MM.1S (cell line): ENCODE results near the gene FAM149B1.

ENCODE experiments used
- DNase-seq: peaks from one replicate; pipeline ENCODE4 v3.0.0-alpha.2; 2015
- H2AFZ ChIP-seq: fragments of 300-600 bp; sonication (generic); 2 replicates; pipeline ENCODE4 v1.6.0; 2016; ENCODE audit warnings: antibody characterized with exemption, low read length
- H3F3A ChIP-seq: fragments of 300-600 bp; sonication (generic); 2 replicates; pipeline ENCODE4 v1.6.1; 2016; ENCODE audit warnings: mild to moderate bottlenecking, antibody characterized with exemption, low read length, moderate library complexity, mixed read lengths; ENCODE audit not compliant: insufficient read depth
- H3K27ac ChIP-seq: fragments of 300-600 bp; sonication (generic); 2 replicates; pipeline ENCODE4 v1.5.1; 2016; ENCODE audit warnings: mild to moderate bottlenecking, low read length
- H3K27me3 ChIP-seq: fragments of 300-600 bp; sonication (generic); replicated peaks from 2 replicates; pipeline ENCODE4 v1.6.0; 2016; ENCODE audit warnings: low read length; ENCODE audit not compliant: insufficient read depth
- H3K36me3 ChIP-seq: fragments of 300-600 bp; sonication (generic); replicated peaks from 2 replicates; pipeline ENCODE4 v1.6.1; 2016; ENCODE audit warnings: mild to moderate bottlenecking, low read length, mixed read lengths; ENCODE audit not compliant: insufficient read depth
- H3K4me1 ChIP-seq: fragments of 300-600 bp; sonication (generic); 2 replicates; pipeline ENCODE4 v1.6.1; 2016; ENCODE audit warnings: low read length, mixed read lengths
- H3K4me2 ChIP-seq: fragments of 300-600 bp; sonication (generic); 2 replicates; pipeline ENCODE4 v1.6.0; 2016; ENCODE audit warnings: low read depth, low read length
- H3K4me3 ChIP-seq: fragments of 300-600 bp; sonication (generic); 2 replicates; pipeline ENCODE4 v1.5.1; 2016; ENCODE audit warnings: low read length, mixed read lengths
- H3K79me2 ChIP-seq: fragments of 300-600 bp; sonication (generic); 2 replicates; pipeline ENCODE4 v1.6.1; 2016; ENCODE audit warnings: mixed run types, low read length, mixed read lengths
- H3K9ac ChIP-seq: fragments of 300-600 bp; sonication (generic); 2 replicates; pipeline ENCODE4 v1.6.1; 2016; ENCODE audit warnings: low read length, mixed read lengths
- H3K9me2 ChIP-seq: fragments of 300-600 bp; sonication (generic); replicated peaks from 2 replicates; pipeline ENCODE4 v1.6.1; 2016; ENCODE audit warnings: mild to moderate bottlenecking, low read length, mixed read lengths; ENCODE audit not compliant: insufficient read depth
- H3K9me3 ChIP-seq: fragments of 300-600 bp; sonication (generic); replicated peaks from 2 replicates; pipeline ENCODE4 v1.6.1; 2016; ENCODE audit warnings: mild to moderate bottlenecking, low read length, mixed read lengths; ENCODE audit not compliant: insufficient read depth
- H4K20me1 ChIP-seq: fragments of 300-600 bp; sonication (generic); 2 replicates; pipeline ENCODE4 v1.6.1; 2016; ENCODE audit warnings: mild to moderate bottlenecking, low read length, moderate library complexity, mixed read lengths; ENCODE audit not compliant: insufficient read depth
- EZH2 ChIP-seq: fragments of 300-600 bp; sonication (generic); optimal IDR thresholded peaks from 2 replicates; pipeline ENCODE3; 2017; ENCODE audit warnings: low read depth, mild to moderate bottlenecking, antibody characterized with exemption, low read length, mixed read lengths
- EZH2phosphoT487 ChIP-seq: fragments of 300-600 bp; sonication (generic); IDR thresholded peaks from 2 replicates; pipeline ENCODE4 v1.6.1; 2018; ENCODE audit warnings: antibody characterized with exemption, low read length
- TF ChIP-seq, protein P1 (sequence below): fragments of 300-600 bp; sonication (generic); IDR thresholded peaks from 2 replicates; pipeline ENCODE4 v1.5.1; 2016; ENCODE audit warnings: antibody characterized with exemption, low read length, mixed read lengths

FAM149B1 gene

GRCh38 chr10:73169320-73169719, 1.4 kb downstream of the FAM149B1 start:
- Histone ChIP-seq H3K9me2 (no peaks in the 10 kb centered on the region), H4K20me1 (no peaks in the 10 kb centered on the region), H3K79me2 (peaks cover 38% of the 10 kb centered on the region), H3K27ac (no peak overlapping the region), H3K4me3 (no peak overlapping the region), H3K27me3 (no peaks in the 10 kb centered on the region), H3K9ac (no peak overlapping the region), H3F3A (peaks cover 13% of the 10 kb centered on the region; the same call in 1 of the 2 replicates), H3K4me1 (peaks cover 4% of the 10 kb centered on the region; the same call in 1 of the 2 replicates), H2AFZ (no peak overlapping the region), H3K9me3 (no peaks in the 10 kb centered on the region), H3K36me3 (no peaks in the 10 kb centered on the region), H3K4me2 (no peak overlapping the region)
- TF ChIP-seq, protein P1, sequence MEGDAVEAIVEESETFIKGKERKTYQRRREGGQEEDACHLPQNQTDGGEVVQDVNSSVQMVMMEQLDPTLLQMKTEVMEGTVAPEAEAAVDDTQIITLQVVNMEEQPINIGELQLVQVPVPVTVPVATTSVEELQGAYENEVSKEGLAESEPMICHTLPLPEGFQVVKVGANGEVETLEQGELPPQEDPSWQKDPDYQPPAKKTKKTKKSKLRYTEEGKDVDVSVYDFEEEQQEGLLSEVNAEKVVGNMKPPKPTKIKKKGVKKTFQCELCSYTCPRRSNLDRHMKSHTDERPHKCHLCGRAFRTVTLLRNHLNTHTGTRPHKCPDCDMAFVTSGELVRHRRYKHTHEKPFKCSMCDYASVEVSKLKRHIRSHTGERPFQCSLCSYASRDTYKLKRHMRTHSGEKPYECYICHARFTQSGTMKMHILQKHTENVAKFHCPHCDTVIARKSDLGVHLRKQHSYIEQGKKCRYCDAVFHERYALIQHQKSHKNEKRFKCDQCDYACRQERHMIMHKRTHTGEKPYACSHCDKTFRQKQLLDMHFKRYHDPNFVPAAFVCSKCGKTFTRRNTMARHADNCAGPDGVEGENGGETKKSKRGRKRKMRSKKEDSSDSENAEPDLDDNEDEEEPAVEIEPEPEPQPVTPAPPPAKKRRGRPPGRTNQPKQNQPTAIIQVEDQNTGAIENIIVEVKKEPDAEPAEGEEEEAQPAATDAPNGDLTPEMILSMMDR, result no peak
- TF ChIP-seq EZH2 (no peak), EZH2phosphoT487 (no peak)
- no peak for DNase-seq

- H2AFZ ChIP-seq, result no peak overlapping the region
- H3K4me3 ChIP-seq, result no peak overlapping the region
- H3K27me3 ChIP-seq, result no peaks in the 10 kb centered on the region
- TF ChIP-seq, protein P1, result no peak
- TF ChIP-seq EZH2phosphoT487, result no peak
- H3K9me2 ChIP-seq, result no peaks in the 10 kb centered on the region
- peaks cover 8% of the 10 kb centered on the region for H3K79me2 ChIP-seq
- H3K36me3 ChIP-seq, result no peaks in the 10 kb centered on the region
- H4K20me1 ChIP-seq, result no peaks in the 10 kb centered on the region
- H3F3A ChIP-seq, result peaks cover 4% of the 10 kb centered on the region; the same call in 1 of the 2 replicates
- H3K27ac ChIP-seq, result no peak overlapping the region
- no peak overlapping the region for H3K9ac ChIP-seq
- no peak for DNase-seq
- no peak overlapping the region for H3K4me2 ChIP-seq
- peaks cover 4% of the 10 kb centered on the region; the same call in 1 of the 2 replicates for H3K4me1 ChIP-seq
- no peaks in the 10 kb centered on the region for H3K9me3 ChIP-seq
Observed at GRCh38 chr10:73172867-73173266, 4.9 kb downstream of the FAM149B1 start.

DNA sequence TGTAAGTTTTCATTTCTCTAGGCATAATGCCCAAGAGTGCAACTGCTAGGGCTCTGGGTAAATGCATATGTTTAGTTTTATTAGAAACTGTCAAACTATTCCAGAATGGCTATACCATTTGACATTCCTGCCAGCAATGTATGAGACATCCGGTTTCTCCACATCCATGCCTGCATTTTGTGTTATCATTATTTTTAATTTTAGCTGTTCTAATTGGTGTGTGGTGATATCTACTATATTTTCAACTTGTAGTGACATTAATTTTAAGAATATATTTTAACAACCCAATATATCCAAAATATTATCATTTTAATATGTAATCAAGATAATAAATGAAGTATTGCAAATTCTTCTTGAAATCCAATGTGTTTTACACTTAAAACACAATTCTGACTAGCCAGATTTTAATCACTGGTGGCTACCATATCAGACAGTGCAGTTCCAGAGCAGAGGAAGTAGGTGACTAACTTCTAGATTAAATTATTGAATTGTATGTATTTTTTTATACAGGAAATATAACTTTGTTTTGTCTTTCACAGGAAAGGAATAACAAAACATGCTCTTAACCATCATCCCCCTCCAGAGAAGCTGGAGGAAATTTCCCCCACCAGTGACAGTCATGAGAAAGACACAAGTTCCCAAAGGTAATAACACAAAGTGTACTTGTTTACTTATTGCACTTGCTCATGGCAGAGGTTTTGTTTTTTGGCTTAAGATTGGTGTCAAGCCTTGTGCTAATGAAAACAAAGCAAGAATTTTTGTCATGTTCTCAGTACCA, 6.4 kb downstream of the FAM149B1 start:
- H4K20me1 ChIP-seq, result no peaks in the 10 kb centered on the region
- H3K4me1 ChIP-seq, result no peaks in the 10 kb centered on the region
- H3K9me3 ChIP-seq, result no peaks in the 10 kb centered on the region
- no peak overlapping the region for H3K9ac ChIP-seq
- H3K4me2 ChIP-seq, result no peak overlapping the region
- no peak for DNase-seq
- H3K27me3 ChIP-seq, result no peaks in the 10 kb centered on the region
- H3K79me2 ChIP-seq, result no peaks in the 10 kb centered on the region
- no peaks in the 10 kb centered on the region for H3F3A ChIP-seq
- TF ChIP-seq, protein P1, result no peak
- no peak for TF ChIP-seq EZH2
- TF ChIP-seq EZH2phosphoT487, result no peak
- no peak overlapping the region for H3K27ac ChIP-seq
- no peak overlapping the region for H2AFZ ChIP-seq
- no peak overlapping the region for H3K4me3 ChIP-seq
- H3K36me3 ChIP-seq, result no peaks in the 10 kb centered on the region
- no peaks in the 10 kb centered on the region for H3K9me2 ChIP-seq
